Retina (tissue), 1 donor: ENCODE measurements around the gene HLX.

ENCODE experiments used
- DNase-seq: peaks from one replicate; pipeline ENCODE4 v3.0.0-alpha.2; 2016

HLX gene

DNA sequence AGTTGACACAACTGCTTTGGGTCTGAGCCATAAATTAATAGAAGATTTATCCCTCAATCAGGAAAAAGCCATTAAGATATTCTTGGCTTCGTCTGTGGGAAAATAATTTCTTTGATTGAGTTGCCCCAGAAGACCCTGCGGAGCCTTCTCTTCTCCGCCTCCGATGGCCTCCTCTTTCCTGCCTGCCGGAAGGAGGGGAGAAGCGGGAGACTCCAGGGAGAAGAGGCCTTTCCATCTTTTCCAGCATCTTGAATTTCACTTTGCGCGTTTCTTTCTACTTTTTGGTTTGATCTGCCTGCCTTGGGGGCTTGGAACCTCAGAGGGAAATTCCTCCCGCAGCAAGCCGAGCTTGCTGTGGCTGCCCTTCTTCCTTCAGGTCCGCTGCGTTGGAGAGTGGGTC, 16.8 kb downstream of the HLX start:
- peak; percentile 51 for DNase-seq

DNA sequence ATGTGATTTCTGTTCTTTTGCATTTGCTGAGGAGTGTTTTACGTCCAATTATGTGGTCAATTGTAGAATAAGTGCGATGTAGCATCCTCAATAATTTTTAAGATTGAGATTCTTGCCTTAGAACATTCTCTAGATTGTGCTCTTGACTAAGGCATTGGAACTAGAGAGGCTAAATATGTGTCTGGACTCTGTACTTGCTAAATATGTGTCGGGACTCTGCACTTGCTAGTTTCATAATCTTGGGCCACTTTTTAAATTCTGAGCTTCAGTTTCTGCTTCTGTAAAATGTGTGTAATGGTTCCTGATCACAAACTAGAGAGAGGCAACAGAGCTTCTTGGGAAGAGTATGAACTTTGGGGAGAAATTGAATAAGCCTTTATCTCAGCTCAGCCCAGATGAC, 21.6 kb downstream of the HLX start:
- DNase-seq = no peak

DNA sequence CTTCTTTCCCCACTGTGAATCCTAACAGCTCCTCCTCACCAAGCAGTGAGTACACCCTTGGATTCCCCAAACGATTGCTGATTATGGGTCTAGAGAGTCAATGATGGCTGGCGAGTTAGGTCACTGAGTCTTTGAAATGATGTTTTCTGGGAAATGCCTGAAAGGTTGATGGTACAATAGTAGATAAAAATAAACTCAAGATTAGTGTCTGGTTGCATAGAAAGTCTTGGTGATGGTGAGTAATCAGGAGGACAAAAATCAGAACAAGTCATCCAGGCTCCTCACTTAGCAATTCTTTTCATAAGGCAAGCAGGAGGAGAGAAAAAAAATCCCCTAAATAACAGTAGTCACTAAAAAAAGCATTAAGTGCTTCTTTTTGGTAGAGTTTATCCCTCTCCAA, 22.6 kb downstream of the HLX start:
- DNase-seq = no peak

DNA sequence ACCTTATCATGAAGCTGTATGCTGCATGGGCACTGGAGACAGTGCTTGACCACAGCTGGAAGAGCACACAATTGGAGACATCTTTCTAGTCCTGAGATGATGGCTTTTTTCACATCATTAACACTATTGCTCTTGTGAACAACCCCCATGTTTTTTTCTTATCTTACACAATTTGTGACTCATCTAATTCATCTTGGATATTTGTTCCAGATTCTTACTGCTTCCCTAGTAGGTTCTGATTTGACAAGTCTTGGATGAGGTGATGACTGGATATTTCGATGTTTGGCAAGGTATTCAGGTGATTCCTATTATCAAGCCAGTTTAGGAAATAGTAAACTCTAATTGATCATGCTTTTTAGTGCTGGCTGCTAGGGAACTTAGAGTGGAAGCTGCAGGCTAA, 23.7 kb downstream of the HLX start:
- no peak for DNase-seq

DNA sequence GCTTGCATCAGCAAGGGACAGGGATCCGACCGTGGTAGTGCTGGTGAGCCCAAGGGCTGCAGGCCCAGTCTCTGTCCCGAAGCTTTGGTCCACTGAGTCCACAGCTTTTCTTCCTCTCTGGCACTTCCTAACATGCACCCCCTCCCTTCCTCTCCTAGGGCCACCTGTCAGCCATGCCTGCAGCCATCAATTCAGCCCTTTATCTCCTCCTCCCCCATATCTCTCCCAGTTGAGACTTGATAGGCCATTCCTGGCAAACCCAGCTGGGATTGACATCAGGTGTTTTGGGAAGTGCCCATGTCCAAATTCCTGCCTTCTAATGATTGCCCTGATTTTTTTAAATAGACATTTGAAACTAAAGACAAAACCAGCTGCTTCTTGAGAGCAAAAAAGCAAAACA, 25.6 kb downstream of the HLX start:
- no peak for DNase-seq

DNA sequence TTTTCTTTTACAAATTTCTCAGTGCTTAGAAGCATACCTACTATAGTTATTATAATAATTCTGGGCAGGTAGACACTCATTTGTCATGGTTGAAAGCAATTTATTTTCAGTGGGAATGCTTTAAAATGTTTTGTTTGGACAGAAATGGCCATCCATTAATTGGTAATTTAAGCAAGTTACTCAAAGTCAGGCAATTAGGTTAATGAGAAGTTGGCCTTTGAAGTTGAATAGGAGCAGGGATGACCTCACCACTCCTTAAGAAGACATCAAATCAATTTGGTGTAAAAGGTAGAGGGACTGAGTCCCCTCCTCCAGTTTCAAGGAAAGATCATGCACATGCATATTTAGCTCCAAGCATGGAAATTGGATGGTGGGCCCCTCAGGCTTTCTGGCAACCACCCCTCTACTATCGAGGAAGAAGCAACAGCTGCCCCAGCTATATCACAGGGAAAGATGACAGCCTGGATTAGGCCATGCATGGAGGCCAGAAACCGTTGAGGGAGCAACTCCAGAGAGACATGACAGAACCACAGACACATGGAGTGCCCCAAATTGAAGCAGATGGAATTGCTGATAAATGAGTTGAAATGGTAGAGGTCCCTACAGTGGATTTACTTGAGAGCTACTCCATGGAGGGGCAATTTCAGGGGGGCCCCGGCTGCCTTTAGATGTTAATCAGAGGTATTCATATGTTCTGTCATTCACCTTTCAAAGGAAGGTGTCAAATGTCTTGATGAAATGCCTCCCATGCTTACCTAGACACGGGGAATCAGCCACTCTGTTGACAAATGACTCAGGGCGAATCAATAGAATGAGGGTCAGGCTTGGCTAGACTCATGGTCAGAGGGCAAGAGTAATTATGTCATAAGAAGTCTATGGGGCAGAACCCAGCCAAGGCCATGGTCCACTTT, 26.7 kb downstream of the HLX start:
- no peak for DNase-seq

DNA sequence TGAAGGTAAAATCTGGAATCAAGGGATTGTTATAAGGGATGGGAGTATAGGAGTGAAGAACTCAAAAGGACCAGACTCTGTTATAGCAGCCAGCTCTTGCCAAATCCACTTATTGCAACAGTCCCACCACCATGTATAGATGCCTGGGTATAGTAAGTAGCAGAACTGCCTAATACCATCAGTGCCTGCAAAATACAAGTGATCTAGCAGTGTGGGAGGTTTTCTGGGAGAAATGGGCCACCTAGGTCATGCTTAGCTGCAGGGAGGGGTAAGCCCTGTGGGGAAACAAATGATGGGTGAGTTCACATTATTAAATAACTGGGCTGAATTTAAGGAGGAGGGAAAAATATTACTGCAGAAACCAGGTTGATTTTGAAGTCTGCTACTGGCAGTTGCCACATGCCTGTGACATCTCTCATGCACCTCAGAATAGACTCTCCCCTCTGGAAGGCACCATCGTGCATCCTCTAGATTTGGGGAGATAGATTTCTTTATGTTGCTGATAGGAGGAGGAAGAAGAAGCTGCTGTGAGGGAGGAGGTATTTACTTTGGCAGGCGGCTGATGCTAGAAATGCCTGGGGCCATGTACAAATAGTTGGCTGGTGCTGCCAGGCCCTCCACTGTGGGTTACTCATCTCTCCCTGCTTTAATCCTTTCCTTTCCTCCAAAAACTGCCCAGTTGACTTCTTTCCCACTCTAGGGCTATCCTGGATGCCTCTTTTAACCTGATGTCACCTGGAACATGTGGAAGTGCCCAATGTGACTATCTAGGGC, 27.5 kb downstream of the HLX start:
- DNase-seq = no peak

DNA sequence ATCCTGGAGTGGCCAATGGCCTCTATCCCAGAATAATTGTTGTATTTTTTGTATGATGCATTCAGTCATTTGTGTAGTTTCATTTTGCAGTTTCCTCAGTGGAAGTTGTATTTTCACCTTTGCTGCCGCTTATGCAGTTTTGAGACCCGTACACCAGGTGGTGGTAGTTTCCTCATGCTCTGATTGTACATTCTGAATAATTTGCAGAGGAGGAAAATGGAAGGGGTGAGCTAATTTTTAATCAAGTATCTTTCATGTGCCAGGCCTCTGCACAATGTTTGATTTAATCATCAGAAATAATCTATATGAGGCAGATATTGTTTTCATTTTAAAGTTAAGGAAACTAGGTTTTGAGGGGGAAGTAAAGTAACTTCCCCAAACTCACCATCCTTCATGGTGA, 29.5 kb downstream of the HLX start:
- no peak for DNase-seq

DNA sequence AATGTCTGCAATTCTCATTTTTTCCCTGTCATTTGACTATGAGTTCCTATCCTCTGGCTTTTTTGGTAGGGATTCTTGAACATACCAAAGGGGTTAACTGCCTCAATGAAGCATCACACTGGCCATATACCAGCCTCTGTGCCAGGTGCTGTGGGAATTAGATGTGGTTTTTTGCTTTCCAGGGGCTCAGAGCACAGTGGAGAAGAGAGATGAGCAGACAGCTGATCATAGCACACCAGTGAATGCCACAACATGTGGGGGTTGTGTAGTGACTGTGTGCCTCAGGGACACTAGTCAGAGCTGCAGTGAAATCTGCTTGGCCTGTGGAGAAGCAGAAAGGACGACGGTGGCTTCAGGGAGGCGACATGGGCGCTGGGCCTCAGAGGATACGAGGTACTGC, 30.8 kb downstream of the HLX start:
- DNase-seq = no peak

DNA sequence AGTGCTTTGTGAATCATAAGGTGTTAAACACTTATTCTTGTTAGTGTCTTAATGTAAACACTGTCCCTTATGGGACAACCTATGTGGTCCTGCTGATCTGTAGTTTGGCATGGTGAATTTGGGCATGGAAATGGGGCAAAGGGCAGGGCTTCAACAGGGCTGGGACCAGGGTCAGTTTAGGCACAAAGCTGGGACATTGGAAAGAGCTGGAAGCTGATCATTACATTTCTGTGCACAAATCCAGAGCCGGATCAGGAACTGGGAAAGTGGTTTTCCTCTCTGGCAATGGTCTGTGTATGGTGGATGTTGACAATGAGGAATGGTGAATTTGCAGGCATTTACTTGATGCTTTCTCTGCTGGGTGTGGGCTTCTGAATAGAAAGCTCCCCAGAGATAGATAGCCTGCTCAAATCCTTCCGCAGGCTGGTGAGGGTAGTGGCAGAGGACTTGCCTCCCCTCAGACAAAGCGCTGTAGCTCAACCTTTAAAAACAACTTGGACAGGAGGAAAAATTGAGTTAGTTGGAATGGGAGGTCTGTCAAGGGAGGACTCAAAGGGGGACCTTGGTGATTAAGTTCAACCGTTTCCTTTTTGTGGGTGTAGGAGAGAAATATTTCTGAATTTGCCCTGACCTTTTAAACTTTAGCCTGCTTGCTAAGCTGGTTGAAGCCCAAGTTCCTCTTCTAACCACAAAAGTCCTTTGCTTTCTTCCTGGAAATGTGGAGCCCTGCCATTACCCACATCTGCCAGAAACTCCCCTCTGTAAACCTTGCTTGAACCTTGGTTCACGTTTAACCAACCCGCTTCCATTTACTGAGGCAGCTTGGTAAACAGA, 35.3 kb downstream of the HLX start:
- DNase-seq = no peak

DNA sequence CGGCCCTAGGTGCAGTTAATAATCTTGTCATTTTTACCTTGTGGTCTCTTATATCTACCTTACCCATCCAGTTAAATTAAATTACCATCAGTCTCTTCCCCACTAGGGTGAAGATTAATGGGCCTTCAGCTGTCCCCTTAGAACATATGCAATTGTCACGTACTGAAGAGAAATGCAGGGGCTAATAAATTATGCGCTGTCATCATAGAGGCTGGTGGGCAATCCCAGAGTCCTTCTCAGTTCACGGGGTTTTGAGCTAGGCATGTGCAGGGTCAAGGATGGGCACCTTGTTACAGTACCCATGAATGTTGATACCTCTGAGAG, 35.8 kb downstream of the HLX start:
- DNase-seq = no peak

DNA sequence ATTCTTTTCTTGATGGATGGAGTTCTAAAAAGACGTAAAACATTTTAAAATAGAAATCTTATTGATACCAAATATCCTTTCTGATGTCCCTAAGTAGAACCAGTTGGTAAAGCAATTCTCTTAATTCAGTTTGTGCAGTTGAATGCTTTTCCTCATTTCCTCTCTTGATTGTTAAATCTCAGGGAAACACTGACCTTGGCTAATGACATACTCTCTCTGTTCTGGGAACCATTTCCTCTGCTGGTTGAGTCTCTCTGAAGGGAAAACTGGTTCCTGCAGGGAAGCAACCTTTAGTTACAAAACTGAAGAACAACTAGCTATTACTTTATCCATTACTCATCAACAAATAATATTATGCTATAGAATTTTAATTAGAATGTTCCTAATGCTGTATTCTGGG, 36.7 kb downstream of the HLX start:
- DNase-seq = no peak

DNA sequence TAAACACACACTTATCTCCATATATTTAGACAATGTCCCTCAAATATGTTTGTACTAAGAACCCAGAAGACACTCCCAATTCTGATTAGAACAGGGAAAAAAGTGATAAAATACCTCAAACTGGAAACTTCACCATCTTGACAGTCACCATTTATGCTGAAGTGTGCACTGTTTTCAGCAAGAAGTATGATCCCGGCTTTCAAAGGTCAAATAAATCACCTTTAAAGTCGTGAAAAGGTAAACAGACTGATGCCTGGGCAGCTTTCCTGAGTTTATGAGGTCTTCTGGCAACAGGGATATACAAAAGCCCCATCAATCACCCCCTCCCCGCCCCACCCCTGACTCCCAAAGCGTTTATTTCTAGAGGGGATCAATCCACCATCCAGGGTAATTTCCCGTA, 37.9 kb downstream of the HLX start:
- no peak for DNase-seq

DNA sequence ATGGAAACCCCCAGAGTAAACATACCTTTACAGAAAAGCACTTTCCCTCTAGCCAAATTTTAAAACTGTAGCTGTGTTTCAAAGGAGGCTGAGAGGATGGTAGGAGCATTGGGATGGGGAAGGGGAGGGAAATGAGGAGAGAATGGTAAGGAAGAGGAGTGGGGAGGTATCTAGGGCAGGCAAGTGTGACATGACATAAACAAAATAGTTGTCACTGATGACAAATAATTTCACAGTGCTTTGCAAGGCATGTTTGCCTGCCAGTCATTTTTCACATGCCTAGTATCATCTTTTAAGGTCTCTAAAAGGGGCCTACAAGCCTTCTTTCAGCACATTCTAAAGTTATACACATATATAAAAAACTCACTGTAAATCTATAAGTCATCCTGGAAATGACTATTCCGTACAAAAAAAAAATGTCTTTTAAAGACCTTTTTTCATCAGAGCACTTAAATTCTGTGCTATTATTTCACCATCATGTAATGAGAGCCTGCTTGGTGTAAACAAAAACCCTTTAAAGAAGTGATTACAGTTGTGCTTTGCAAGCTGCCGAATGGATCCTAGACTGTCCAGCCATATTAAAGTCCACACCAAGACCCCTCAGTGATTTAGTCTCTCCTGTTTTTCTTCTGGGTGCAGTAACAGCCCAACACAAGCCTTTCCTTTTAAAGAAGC, 38.4 kb downstream of the HLX start:
- DNase-seq = no peak

DNA sequence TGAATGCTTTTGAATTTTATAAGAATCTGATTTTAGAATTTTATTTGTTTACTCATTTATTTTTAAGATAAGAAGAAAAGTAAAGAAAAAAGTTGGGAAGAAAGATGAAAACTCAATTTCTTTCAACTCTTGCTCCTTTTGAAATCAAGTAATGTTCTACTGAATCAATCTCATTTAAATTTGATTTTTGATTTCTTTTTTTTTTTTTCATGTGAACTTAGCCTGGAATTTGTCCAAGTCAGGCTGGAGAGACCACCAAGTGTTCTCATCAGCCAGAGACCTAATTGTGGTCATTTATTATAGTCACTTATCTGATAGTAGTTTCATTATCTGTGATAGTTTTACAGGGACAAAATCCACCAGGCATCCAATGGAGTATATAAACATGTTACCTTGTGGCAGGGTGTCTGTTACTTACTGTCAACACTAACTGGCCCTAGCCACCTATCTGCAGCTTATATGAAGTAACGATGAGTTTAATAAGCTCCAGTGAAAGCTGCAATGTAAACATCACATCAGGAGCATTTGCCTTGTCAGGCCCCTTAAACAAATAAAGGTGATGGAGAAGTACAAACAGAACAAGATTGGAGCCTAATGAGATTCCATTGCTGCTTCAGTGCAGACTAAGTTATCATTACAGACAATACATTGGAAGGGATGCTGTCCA, 39.2 kb downstream of the HLX start:
- no peak for DNase-seq

DNA sequence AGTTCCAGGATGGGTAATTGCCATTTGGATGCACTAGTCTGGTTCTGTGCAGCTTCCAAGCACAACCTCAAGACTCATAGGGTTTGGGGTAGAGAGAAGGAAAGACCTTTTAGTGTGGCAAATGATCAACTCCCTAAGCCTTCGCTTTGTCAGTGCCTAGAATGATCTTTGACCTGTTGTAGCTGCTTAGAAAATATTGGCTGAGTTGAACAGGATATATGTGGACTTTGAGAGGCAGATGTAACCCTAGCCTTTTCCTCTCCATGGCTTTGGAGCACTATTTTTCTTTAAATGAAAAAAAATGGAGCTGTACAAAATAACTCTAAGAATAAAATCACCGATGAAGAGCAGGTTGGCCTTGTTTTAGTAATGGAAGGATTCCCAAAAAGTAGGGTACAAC, 41.7 kb downstream of the HLX start:
- DNase-seq = no peak

DNA sequence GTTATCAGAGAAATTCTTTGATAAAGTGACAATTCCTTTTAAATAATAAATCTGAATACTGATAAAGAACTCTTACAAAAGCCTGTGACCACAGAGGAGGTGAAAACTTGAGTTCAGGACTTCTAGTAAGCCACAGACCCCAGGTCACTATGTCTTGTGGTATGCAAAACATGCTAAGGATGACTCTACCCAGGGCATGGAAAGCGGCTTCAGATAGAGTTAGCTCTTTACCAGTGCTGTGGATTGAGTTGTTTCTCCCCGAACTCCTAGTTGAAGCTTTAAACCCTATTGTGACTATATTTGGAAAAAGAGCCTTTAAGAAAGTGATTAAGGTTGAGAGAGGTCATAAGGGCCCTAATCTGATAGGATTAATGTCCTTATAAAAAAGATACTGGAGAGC, 42.3 kb downstream of the HLX start:
- DNase-seq = no peak

DNA sequence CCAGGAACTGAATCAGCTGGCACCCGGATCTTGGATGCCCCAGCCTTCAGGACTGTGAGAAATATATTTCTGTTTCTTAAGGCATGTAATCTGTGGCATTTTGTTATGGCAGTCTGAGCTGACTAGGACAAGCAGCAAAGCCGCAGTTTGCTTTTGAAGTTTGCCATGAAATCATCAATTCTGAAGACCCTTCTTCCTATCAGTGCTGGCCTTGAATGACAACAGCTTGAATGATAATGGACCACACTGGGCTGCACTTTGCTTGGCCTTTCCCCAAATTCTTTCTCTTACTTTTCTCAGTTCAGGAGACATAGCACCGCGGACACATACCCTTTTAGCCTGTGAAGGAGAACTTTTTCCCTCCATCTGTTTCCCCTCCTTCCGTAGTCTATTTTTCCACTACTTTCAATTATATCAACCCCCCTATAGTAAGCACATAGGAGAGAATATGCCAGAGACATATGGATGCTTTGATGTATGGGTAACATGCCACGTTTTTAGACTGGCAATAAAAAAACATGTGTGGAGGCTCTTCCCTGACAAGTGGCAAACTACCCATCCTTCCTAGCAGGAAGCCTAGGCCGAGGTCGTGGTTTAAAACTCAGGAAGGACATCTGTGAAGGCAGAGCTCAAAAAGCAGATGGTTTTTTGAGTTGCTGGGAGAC, 42.9 kb downstream of the HLX start:
- no peak for DNase-seq

DNA sequence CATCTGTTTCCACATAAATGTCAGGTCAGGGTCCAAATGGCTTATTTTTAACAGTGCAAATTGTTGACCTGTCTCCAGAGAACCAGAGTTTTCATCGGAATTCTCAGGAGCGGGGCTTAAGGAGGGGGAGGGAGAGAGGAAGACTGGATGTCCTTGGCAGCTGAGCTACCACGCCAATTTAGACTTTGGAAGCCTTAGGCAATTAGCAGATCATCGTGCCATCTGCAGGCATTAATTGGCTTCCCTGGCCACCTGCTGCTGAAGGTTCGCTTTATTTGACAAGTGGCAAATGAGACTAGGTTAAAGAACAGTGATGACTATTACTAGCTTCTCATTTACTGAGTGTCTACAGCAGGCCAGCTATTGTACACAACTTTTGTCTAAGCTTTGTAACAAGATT, 43.7 kb downstream of the HLX start:
- peak; percentile 41 for DNase-seq

DNA sequence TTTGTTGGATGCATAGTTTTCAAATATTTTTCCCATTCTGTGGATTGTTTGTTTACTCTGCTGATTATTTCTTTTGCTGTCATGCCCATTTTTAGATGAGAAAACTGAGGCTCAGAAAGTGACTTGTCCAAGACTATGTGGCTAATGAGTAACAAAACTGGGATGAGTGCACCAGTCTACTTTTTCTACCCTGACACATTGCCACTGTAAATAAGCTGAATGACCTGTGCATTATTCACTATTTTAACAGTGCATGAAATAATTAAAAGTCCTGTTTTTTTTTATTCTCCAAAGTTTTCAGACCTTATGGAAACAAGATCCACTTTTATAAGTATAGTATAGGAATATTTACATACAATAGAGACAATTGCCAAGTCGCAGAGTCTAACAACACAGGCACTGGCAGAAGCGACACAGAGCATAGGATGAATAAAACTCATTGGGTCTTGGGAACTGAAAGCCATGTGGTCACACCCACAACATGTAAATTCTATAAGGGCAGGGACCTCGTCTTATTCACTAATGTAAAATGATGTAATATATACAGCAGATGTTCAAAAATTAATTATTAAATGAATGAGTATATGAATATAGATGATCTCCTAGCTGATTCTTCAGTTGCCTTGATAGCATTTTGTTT, 45.2 kb downstream of the HLX start:
- no peak for DNase-seq

DNA sequence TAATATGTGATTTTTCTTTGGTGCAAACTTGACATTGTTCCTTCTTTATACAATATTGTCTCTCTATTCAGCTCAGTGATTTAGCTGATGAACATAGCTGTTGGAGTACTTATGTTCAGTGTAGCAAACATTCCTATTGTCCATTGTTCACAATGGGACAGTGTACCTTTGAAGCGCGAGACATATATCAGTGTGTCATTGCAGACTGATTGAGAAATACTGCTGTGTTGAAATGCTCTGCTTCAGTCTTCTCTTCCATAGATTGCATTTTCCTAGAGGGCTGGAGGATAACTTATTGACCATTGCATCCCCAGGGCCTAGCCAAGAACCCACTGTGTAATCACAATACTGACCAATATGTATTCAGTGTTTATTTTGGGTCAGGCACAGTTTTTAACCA, 46.5 kb downstream of the HLX start:
- no peak for DNase-seq
